HepG2 (cell line): ENCODE results near the gene STX10. TPM values are rescaled to one million over a fixed set of nuclear protein-coding genes. Genes with fewer than 3 reads are reported as not detected.

ENCODE experiments used
- KDM4B ChIP-seq: sonication (generic); formaldehyde crosslinking; IDR thresholded peaks from 2 replicates; pipeline ENCODE4 v1.4.0; 2020; ENCODE audit warnings: missing genetic modification reagents
- MATR3 ChIP-seq: sonication (generic); formaldehyde crosslinking; IDR thresholded peaks from 2 replicates; pipeline ENCODE4 v1.4.0; 2020; ENCODE audit warnings: missing genetic modification reagents
- MIER3 ChIP-seq: IDR thresholded peaks from 2 replicates; pipeline ENCODE4 v1.6.1; 2016; ENCODE audit warnings: missing compliant biosample characterization, borderline replicate concordance
- POGK ChIP-seq: sonication (generic); formaldehyde crosslinking; conservative IDR thresholded peaks from 2 replicates; pipeline ENCODE4 v1.8.0; 2022; ENCODE audit warnings: mild to moderate bottlenecking, moderate library complexity, missing genetic modification reagents
- PRDM10 ChIP-seq: sonication (generic); formaldehyde crosslinking; IDR thresholded peaks from 2 replicates; pipeline ENCODE4 v1.4.0; 2020; ENCODE audit warnings: low read depth, missing genetic modification reagents
- PRPF4 ChIP-seq: fragments of 200-400 bp; formaldehyde crosslinking; IDR thresholded peaks from 2 replicates; pipeline ENCODE4 v1.6.1; 2016; ENCODE audit warnings: low read length, low read depth; ENCODE audit not compliant: poor library complexity, severe bottlenecking
- RFX3 ChIP-seq: IDR thresholded peaks from 2 replicates; pipeline ENCODE4 v1.6.1; 2016; ENCODE audit warnings: missing biosample characterization, missing genetic modification reagents
- RFXANK ChIP-seq: IDR thresholded peaks from 2 replicates; pipeline ENCODE4 v1.6.1; 2016
- SOX5 ChIP-seq: IDR thresholded peaks from 2 replicates; pipeline ENCODE4 v1.6.1; 2016; ENCODE audit warnings: borderline replicate concordance
- STAT5B ChIP-seq: sonication (generic); formaldehyde crosslinking; IDR thresholded peaks from 2 replicates; pipeline ENCODE4 v1.4.0; 2020; ENCODE audit warnings: missing genetic modification reagents
- ZFAT ChIP-seq: sonication (generic); formaldehyde crosslinking; conservative IDR thresholded peaks from 2 replicates; pipeline ENCODE4 v1.8.1; 2023; ENCODE audit warnings: missing genetic modification reagents, inconsistent platforms
- ZMYM4 ChIP-seq: sonication (generic); formaldehyde crosslinking; IDR thresholded peaks from 2 replicates; pipeline ENCODE4 v1.8.1; 2023; ENCODE audit warnings: mild to moderate bottlenecking, missing genetic modification reagents
- ZNF850 ChIP-seq: sonication (generic); formaldehyde crosslinking; conservative IDR thresholded peaks from 2 replicates; pipeline ENCODE4 v1.9.0; 2021; ENCODE audit warnings: mild to moderate bottlenecking, missing genetic modification reagents
- ZSCAN31 ChIP-seq: sonication (generic); formaldehyde crosslinking; IDR thresholded peaks from 2 replicates; pipeline ENCODE4 v1.5.0; 2020; ENCODE audit warnings: low read depth, mild to moderate bottlenecking, missing genetic modification reagents
- polyA plus RNA-seq, 8 experiments: library from polyadenylated mRNA; depleted of rRNA in 3 of 8; stranded (reverse) in 7 of 8; unstranded in 1 of 8; fragments of >200 nt; fragmentation: Illumina TruSeq in 4 of 8; extraction: Trizol in 4 of 8; gene quantifications; 2 replicates each; pipeline versions ENCODE4 v1.2.1 to v1.2.3, GENCODE V29; 2011 to 2016; ENCODE audit warnings: low read depth in 4 of 8, missing spikeins in 1 of 8, mixed read lengths in 1 of 8; ENCODE audit not compliant: insufficient read depth in 1 of 8
- total RNA-seq, 5 experiments: library from RNA; depleted of rRNA; stranded (reverse); fragments of >200 nt; fragmentation: Illumina TruSeq; extraction: Trizol; gene quantifications; 2 replicates each; pipeline ENCODE4 v1.2.3, GENCODE V29; 2016; ENCODE audit warnings: low read depth in 1 of 5
- TF ChIP-seq, protein P1 (sequence below): sonication (generic); formaldehyde crosslinking; IDR thresholded peaks from 2 replicates; pipeline ENCODE4 v1.9.0; 2021; ENCODE audit warnings: missing genetic modification reagents, borderline replicate concordance
- TF ChIP-seq, protein P2 (sequence below): sonication (generic); formaldehyde crosslinking; conservative IDR thresholded peaks from 2 replicates; pipeline ENCODE4 v1.4.0; 2020; ENCODE audit warnings: missing genetic modification reagents
- TF ChIP-seq, protein P3 (sequence below): sonication (generic); formaldehyde crosslinking; IDR thresholded peaks from 2 replicates; pipeline ENCODE4 v1.4.0; 2020; ENCODE audit warnings: missing genetic modification reagents, borderline replicate concordance

The STX10 gene
- total and polyA plus RNA-seq, 2 of the 13 experiments (the other 11 are each of a cell fraction or from before 2014, with no cell fraction given) = 47.9 to 66.4 TPM

DNA sequence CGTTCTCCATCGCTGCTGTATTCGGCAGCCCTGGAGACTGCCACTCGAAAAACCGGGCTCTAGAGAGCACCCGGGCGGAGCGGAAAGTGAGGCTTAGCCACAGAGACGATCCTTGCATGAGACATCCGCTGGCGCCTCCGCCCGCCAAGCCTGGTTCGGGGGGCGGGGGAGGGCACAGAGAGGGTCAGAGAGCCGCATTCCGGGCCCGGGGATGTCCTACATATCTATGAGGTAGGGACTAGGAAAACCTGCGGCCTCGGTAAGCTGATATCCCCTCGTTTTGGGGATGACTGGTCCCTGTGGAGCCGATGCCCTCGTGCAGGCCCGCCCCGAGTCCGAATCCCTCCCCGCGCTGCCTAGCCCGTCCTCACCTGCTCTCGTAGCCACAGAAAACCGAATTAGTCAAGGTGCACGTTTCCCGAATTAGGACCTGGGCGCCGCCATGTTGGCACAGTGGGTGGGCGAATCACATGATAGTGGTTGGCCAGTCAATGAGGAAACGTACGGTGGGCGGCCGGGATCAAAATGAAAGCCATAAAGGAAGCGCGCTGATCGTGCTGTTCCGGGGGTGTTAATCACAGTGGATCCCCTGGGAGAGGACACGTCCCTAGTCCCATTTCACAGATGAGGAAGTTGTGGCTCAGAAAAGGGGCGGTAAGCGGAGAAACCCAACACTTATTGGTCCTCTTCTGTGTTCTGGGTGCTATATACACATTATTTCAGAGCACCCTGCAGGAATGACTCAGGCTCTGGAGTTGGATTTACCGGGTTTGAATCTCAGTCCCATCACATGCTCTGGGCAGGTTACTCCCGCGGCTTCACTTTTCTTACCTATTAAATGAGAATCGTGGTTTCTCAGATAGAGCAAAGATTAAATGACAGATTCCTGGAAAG, 33.6 kb downstream of the STX10 start, which contains the start of gene TRMT1 (continued):
- TF ChIP-seq, protein P1, sequence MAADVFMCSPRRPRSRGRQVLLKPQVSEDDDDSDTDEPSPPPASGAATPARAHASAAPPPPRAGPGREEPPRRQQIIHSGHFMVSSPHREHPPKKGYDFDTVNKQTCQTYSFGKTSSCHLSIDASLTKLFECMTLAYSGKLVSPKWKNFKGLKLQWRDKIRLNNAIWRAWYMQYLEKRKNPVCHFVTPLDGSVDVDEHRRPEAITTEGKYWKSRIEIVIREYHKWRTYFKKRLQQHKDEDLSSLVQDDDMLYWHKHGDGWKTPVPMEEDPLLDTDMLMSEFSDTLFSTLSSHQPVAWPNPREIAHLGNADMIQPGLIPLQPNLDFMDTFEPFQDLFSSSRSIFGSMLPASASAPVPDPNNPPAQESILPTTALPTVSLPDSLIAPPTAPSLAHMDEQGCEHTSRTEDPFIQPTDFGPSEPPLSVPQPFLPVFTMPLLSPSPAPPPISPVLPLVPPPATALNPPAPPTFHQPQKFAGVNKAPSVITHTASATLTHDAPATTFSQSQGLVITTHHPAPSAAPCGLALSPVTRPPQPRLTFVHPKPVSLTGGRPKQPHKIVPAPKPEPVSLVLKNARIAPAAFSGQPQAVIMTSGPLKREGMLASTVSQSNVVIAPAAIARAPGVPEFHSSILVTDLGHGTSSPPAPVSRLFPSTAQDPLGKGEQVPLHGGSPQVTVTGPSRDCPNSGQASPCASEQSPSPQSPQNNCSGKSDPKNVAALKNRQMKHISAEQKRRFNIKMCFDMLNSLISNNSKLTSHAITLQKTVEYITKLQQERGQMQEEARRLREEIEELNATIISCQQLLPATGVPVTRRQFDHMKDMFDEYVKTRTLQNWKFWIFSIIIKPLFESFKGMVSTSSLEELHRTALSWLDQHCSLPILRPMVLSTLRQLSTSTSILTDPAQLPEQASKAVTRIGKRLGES (CRISPR knock-in tag) = no peak
- TF ChIP-seq MIER3 (CRISPR knock-in tag) (peak; percentile 64; the same call in 1 of the 2 replicates), STAT5B (CRISPR knock-in tag) (no peak), MATR3 (no peak), RFX3 (CRISPR knock-in tag) (no peak), POGK (CRISPR knock-in tag) (peak; percentile 46; the same call in 1 of the 2 replicates), PRPF4 (no peak), KDM4B (CRISPR knock-in tag) (no peak), RFXANK (no peak), ZNF850 (CRISPR knock-in tag) (no peak; the same call in 1 of the 2 replicates), ZFAT (CRISPR knock-in tag) (no peak), PRDM10 (CRISPR knock-in tag) (no peak), SOX5 (no peak), ZSCAN31 (CRISPR knock-in tag) (0 out of 2 replicates have a peak, but pooled peaks have one; percentile 54), ZMYM4 (CRISPR knock-in tag) (peak; percentile 44; the same call in 1 of the 2 replicates)
- TF ChIP-seq, protein P2, sequence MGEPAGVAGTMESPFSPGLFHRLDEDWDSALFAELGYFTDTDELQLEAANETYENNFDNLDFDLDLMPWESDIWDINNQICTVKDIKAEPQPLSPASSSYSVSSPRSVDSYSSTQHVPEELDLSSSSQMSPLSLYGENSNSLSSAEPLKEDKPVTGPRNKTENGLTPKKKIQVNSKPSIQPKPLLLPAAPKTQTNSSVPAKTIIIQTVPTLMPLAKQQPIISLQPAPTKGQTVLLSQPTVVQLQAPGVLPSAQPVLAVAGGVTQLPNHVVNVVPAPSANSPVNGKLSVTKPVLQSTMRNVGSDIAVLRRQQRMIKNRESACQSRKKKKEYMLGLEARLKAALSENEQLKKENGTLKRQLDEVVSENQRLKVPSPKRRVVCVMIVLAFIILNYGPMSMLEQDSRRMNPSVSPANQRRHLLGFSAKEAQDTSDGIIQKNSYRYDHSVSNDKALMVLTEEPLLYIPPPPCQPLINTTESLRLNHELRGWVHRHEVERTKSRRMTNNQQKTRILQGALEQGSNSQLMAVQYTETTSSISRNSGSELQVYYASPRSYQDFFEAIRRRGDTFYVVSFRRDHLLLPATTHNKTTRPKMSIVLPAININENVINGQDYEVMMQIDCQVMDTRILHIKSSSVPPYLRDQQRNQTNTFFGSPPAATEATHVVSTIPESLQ = no peak
- TF ChIP-seq, protein P3, sequence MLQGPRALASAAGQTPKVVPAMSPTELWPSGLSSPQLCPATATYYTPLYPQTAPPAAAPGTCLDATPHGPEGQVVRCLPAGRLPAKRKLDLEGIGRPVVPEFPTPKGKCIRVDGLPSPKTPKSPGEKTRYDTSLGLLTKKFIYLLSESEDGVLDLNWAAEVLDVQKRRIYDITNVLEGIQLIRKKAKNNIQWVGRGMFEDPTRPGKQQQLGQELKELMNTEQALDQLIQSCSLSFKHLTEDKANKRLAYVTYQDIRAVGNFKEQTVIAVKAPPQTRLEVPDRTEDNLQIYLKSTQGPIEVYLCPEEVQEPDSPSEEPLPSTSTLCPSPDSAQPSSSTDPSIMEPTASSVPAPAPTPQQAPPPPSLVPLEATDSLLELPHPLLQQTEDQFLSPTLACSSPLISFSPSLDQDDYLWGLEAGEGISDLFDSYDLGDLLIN = no peak
